Stimulated activated CD8-positive, alpha-beta memory T cell treated with anti-CD3 and anti-CD28 coated beads, Interleukin-15, amount 100 ng/mL, for 24 hours (primary cell): ENCODE data around the gene MARS2.
"Not testable (repeated sequence)": the region's sequence is repeated elsewhere in the genome, so short reads cannot be mapped to it uniquely, and the experiment has no call there.

Experiments
- DNase-seq: peaks from one replicate; pipeline ENCODE4 v3.0.0-alpha.2; 2020; ENCODE audit warnings: low read depth

Gene MARS2

GRCh38 chr2:197706839-197707207 is 1.7 kb downstream of the MARS2 start:
- DNase-seq = no peak

DNA sequence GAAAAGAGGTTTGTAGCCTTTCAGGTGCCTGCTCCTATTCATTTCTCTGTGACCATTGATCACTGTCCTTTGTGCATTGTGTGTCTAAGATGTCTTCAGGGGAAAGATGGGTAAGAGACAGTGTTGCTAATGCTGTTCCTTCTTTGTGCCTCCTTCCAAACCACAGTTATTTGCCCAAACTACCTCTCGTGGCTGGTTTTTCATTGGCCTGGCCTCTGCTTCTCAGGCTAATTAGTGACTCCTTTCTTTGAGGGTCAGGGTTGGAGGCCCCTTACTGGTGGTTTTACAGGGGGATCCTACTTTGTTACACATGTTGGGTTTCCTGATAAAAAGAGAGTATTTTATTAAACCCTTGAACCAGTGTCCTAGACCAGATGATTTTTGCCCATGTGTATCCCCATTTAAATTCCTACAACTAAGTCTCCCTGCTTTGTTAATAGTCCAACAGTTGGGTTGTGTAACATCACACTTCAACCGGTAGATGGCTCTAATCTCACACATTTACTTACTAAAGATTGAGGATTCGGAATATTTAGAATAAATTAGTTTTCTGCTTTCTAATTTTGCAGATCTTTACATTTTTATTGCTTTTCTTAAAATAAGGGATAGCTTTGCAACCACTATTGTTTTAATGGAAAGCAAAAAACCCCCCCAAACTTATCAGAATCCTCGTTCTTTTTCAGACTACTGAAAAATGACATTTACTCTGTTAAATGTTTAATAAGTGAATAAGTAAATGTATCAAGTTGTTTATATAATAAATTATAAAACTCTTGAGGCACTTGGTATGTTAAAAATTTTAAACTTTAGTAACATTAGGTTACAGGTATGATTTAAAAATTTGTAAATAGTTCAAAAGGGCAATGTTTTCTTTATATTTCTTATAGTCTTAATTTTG is 2.4 kb downstream of the MARS2 start:
- DNase-seq = no peak

- no peak for DNase-seq
These were observed 3.2 kb downstream of the MARS2 start for GRCh38 chr2:197708331-197708730.

DNA sequence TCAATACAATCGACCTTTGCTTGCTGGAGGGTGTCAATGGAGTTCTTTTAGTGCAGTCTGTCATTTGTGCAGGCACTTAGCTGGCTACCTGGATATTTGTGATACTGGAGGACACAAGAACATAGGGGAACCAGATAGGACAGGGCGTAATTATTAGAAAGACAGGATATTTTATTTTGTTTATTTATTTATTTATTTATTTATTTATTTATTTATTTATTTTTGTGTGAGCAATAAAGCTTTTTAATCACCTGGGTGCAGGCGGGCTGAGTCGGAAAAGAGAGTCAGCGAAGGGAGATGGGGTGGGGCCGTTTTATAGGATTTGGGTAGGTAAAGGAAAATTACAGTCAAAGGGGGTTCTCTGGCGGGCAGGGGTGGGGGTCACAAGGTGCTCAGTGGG is 4.0 kb downstream of the MARS2 start:
- DNase-seq = not testable (repeated sequence)

DNA sequence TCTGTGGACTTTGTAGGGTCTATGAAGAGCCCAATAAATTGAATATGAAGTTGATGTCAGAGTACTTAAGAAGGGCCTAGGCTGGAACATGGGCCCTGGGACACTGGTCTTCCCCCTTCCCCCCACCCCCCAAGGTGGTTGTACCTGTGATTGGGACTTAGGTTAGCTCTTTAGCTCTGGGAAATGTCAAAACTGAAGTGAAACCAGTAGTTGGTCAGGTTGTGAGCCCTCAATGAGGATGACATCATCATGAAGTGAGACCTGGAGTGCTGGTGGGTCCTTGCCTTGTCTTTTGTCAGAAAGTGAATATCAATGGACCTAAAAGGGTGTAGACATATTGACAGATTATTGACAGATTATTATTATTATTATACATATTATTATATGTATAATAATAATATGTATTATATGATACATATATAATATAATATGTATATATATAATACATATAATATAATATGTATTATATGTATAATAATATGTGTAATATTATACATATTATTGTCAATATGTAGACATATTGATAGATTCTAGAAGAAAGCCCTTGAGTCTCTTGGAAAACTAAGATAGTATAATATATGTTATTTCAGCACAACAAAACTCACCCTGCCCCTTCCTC is 5.4 kb downstream of the MARS2 start:
- DNase-seq = no peak

GRCh38 chr2:197711578-197711977 is 6.4 kb downstream of the MARS2 start:
- DNase-seq = no peak

DNA sequence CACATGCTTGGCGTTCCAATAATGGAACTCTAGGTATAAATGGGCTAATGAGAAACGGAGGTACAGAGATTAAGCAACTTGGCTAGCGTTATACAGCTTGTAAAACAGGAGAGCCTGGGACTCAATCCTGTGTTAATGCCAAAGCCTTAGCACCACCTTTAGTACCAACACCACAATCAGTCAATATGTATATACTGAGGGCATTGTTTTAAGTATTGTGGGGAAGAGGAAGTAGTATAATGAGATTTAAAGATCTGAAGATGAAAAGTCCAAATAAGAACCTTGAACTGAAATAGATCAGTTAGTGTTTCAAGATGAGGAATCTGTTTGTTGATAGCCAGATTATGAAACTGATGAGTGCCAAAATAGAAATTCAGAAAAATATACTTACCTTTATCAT is 8.1 kb downstream of the MARS2 start:
- DNase-seq = no peak

DNA sequence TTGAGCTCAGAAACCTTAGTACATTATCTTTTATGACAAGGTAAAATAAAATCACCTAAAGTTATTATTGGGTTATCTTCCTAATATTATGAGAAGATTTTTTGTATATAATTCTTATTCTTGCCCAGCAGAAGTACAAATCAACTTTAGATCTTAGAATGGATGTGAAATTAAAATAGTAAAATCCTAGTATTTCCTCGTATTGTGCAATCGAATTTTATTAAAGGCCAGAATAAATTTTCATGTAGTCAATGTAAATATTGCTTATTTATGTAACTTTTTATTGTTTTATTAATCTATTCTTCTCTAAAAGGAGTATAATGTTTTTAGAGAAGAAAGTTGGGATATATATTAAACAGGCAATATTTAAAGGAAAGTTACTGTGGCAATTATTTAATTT is 12.7 kb downstream of the MARS2 start:
- DNase-seq = no peak

GRCh38 chr2:197727011-197727410 is 21.8 kb downstream of the MARS2 start:
- DNase-seq = no peak

DNA sequence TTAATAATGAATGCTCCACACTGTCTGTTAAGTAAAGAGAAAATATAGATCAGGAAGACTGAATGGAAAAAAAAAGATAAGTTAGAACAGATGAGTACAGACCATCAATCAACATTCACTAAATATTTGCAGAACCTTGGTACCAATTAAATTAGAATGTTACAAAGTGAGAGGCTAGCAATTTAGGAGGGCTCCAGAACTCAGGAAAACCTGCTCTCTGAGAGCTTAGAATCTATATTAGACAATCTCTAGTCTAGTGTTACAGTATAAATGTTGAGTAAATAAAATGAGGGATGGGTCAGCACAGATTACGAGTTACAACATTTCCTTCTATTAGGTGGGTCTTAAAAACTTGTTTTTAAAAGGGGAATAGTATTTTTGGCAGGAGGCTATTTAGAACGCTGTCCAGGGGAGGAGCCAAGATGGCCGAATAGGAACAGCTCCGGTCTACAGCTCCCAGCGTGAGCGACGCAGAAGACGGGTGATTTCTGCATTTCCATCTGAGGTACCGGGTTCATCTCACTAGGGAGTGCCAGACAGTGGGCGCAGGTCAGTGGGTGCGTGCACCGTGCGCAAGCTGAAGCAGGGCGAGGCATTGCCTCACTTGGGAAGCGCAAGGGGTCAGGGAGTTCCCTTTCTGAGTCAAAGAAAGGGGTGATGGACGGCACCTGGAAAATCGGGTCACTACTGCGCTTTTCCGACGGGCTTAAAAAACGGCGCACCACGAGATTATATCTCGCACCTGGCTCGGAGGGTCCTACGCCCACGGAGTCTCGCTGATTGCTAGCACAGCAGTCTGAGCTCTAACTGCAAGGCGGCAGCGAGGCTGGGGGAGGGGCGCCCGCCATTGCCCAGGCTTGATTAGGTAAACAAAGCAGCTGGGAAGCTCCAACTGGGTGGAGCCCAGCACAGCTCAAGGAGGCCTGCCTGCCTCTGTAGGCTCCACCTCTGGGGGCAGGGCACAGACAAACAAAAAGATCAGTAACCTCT is 23.7 kb downstream of the MARS2 start:
- not testable (repeated sequence) for DNase-seq

DNA sequence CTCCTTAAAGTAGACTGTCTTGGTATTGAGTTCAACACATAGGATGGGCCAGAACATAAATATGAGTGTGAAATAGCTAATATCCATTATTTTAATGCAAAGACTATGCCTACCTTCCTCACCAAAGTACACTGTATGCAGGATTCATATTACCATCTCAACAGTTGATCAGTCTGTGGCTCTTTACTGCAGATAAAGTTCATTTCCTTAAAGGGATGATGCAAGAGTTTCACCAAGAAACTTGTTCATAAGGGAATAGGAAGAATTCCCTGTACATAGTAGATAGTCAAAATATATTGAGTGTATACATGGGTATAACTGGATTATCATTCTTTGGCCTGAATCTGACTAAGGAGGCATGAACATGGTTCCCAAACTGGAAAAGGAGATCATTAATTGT is 35.0 kb downstream of the MARS2 start:
- no peak for DNase-seq
